GM21619 (cell line): ENCODE measurements around the gene KLHL2.
"Not testable (repeated sequence)": the region's sequence is repeated elsewhere in the genome, so short reads cannot be mapped to it uniquely, and the experiment has no call there.

ENCODE experiments used
- ATAC-seq: cut with Tn5 transposase; IDR thresholded peaks from one replicate; pipeline ENCODE4 v1.9.1; 2021; ENCODE audit not compliant: unreplicated experiment

The KLHL2 gene

GRCh38 chr4:165229490-165230200, 22.3 kb downstream of the KLHL2 start:
- not testable (repeated sequence) for ATAC-seq

- peak; percentile 53 for ATAC-seq
Measured at GRCh38 chr4:165232623-165233433, 25.5 kb downstream of the KLHL2 start.

- ATAC-seq: no peak
Measured at GRCh38 chr4:165234766-165235165, 27.4 kb downstream of the KLHL2 start.

GRCh38 chr4:165236852-165237251, 29.5 kb downstream of the KLHL2 start:
- not testable (repeated sequence) for ATAC-seq

GRCh38 chr4:165238041-165238640, 30.8 kb downstream of the KLHL2 start:
- peak; percentile 64 for ATAC-seq

GRCh38 chr4:165240761-165241160, 33.4 kb downstream of the KLHL2 start:
- not testable (repeated sequence) for ATAC-seq

GRCh38 chr4:165244148-165244547, 36.8 kb downstream of the KLHL2 start:
- ATAC-seq: not testable (repeated sequence)

- ATAC-seq: not testable (repeated sequence)
Measured at GRCh38 chr4:165244587-165245186, 37.3 kb downstream of the KLHL2 start.

GRCh38 chr4:165248102-165248501, 40.7 kb downstream of the KLHL2 start:
- ATAC-seq: no peak

- not testable (repeated sequence) for ATAC-seq
Measured at GRCh38 chr4:165248904-165249303, 41.5 kb downstream of the KLHL2 start.

GRCh38 chr4:165254771-165255170, 47.4 kb downstream of the KLHL2 start:
- ATAC-seq: not testable (repeated sequence)

- peak; percentile 93 for ATAC-seq
Measured at GRCh38 chr4:165255439-165255838, 48.1 kb downstream of the KLHL2 start.

- not testable (repeated sequence) for ATAC-seq
Measured at GRCh38 chr4:165256074-165256659, 48.8 kb downstream of the KLHL2 start.

GRCh38 chr4:165259776-165260175, 52.4 kb downstream of the KLHL2 start:
- ATAC-seq: peak; percentile 36

GRCh38 chr4:165262306-165262705, 54.9 kb downstream of the KLHL2 start:
- ATAC-seq: not testable (repeated sequence)

GRCh38 chr4:165263466-165263865, 56.1 kb downstream of the KLHL2 start:
- not testable (repeated sequence) for ATAC-seq

- ATAC-seq: not testable (repeated sequence)
Measured at GRCh38 chr4:165269931-165270330, 62.6 kb downstream of the KLHL2 start.

GRCh38 chr4:165273443-165273842, 66.1 kb downstream of the KLHL2 start:
- ATAC-seq: not testable (repeated sequence)

GRCh38 chr4:165275357-165275756, 68.0 kb downstream of the KLHL2 start:
- ATAC-seq: peak; percentile 64

GRCh38 chr4:165279531-165279930, 72.2 kb downstream of the KLHL2 start:
- not testable (repeated sequence) for ATAC-seq

- ATAC-seq: not testable (repeated sequence)
Measured at GRCh38 chr4:165284697-165285096, 77.3 kb downstream of the KLHL2 start.
